Activated T-helper 2 cell treated with anti-CD3 and anti-CD28 coated beads, Interferon-gamma antibody, Interleukin-2, Interleukin-4, amounts not matched to agents 10 μg/mL and 5 μg/mL and 100 μg/mL, durations not matched to agents 14 hours and 24 hours and 36 hours (primary cell): ENCODE data around the gene FAM240B. TPM values are rescaled to one million over a fixed set of nuclear protein-coding genes. Genes with fewer than 3 reads are reported as not detected.

Experiments
- DNase-seq: peaks from one replicate; pipeline ENCODE4 v3.0.0; 2021; ENCODE audit warnings: low spot score
- H3K27ac Mint-ChIP-seq: one replicate; pipeline ENCODE4 v1.8.0; 2021; ENCODE audit warnings: mixed read lengths
- H3K27me3 Mint-ChIP-seq: one replicate; pipeline ENCODE4 v1.8.0; 2021; ENCODE audit warnings: low read depth, mixed read lengths
- H3K36me3 Mint-ChIP-seq: one replicate; pipeline ENCODE4 v1.8.0; 2021; ENCODE audit warnings: low read depth, mixed read lengths
- H3K4me1 Mint-ChIP-seq: one replicate; pipeline ENCODE4 v1.8.0; 2021; ENCODE audit warnings: low read depth, mixed read lengths
- H3K4me3 Mint-ChIP-seq: one replicate; pipeline ENCODE4 v1.8.0; 2021; ENCODE audit warnings: low read depth, mild to moderate bottlenecking, moderate library complexity, mixed read lengths
- H3K9me3 Mint-ChIP-seq: one replicate; pipeline ENCODE4 v1.8.0; 2021; ENCODE audit warnings: mixed read lengths
- intact Hi-C: fragments of 100-400 bp; cut with micrococcal nuclease; formaldehyde crosslinking; loops from one replicate; pipeline ENCODE4 v1.15.1; 2023
- total RNA-seq: library from RNA; stranded (reverse); gene quantifications from 2 replicates; pipeline ENCODE4 v1.2.3, GENCODE V29; 2022

The FAM240B gene
- total RNA-seq, 1 donor from 2014 or later, result not detected

DNA sequence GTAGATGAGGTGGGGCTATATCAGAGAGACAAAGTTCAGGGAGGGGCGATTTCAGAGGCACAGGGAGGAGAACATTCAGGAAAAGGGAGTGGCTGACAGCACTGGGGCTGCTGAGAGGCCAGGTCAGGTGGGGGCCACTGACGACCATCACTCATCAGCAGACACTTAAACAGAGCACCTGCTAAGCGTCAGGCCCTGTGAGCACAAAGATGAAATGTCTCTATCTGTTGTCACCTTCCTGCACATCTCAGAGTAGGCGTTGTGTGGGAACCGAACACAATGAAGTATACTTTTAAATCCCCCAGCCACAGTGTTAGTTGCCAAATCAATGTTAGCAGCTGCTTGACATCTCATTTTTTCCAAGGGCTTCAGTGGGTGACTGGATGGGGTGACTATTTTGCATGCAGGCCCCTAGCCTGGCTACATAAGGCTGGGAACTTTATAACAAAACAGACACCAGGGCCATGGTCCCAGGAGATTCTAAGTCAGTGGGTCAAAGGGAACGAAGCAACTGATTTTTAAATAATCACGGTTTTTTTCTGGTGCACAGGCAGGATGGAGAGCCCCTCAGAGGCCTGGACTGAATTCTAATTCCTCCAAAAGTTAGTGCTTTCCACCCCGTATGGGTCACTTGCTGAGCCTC lies 68.4 kb downstream of the FAM240B start:
- Mint-ChIP-seq H3K36me3 (no peaks in the 10 kb centered on the region), H3K9me3 (no peaks in the 10 kb centered on the region), H3K4me1 (no peaks in the 10 kb centered on the region), H3K27ac (no peak overlapping the region), H3K4me3 (no peak overlapping the region), H3K27me3 (peaks cover 9% of the 10 kb centered on the region)
- DNase-seq, result no peak
- intact Hi-C loops, result no loop called here

DNA sequence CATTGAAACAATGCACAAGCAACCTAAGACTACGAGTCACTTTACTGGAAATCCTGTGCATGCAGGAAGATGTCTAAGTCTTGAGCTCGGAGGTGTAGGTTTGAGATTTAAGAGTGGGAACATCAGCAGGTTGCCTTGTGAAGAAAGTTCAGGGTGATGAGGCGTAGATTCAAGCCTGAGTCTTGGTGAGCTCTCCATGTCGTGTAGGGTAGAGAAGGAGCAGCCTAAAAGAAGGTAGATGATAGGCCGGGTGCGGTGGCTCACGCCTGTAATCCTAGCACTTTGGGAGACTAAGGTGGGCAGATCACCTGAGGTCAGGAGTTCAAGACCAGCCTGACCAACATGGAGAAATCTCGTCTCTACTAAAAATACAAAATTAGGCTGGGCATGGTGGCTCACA lies 69.4 kb downstream of the FAM240B start:
- Mint-ChIP-seq H3K27me3 (peaks cover 6% of the 10 kb centered on the region), H3K4me1 (no peaks in the 10 kb centered on the region), H3K9me3 (no peaks in the 10 kb centered on the region), H3K27ac (no peak overlapping the region), H3K36me3 (no peaks in the 10 kb centered on the region), H3K4me3 (no peak overlapping the region)
- no peak for DNase-seq
- intact Hi-C loops, result no loop called here

DNA sequence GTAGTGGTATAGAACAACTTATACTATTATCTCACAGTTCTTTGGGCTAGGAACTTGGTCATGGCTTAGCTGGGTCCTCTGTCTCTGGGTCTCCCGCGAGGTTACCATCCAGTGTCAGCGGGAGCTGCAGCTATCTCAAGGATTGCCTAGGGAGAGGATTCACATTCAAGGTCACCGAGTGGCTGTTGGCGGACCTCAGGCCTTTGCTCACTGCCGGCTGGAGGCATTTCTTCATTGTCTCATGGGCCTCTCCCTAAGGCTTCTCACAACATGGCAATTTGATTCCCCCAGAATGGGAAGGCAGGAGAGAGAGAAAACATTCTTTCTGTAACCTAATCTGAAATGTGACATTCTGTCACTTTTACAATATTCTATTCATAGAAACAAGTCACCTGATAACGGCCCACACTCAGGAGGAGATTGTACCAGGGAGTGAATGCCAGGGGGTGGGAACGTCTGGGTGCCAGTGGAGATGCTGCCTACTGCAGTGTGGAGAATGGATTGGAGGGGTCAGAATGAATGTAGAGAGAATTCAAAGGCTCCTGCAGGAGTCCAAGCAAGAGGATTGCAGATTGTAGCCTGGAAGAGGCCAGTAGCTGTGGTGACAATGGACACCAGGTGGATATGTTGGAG lies 70.1 kb downstream of the FAM240B start:
- Mint-ChIP-seq H3K27ac (no peak overlapping the region), H3K4me3 (no peak overlapping the region), H3K9me3 (no peaks in the 10 kb centered on the region), H3K36me3 (no peaks in the 10 kb centered on the region), H3K27me3 (peaks cover 6% of the 10 kb centered on the region), H3K4me1 (no peaks in the 10 kb centered on the region)
- no peak for DNase-seq
- intact Hi-C loops, result no loop called here

DNA sequence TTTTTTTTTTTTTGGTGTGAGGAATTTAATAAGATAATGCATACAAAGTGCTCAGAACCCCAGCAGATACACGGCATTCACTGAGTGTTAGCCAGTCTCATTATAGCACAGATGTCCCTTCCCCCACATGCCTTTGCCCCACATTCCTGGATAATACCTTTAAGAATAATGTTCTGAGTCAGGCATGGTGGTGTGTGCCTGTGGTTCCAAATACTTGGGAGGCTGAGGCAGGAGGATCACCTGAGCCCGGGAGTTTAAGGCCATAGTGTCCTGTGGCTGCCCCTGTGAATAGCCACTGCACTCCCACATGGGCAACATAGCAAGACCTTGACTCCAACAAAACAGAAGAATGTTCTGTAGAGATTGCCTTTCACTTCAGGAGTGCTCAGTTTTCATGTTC lies 75.3 kb downstream of the FAM240B start:
- H3K36me3 Mint-ChIP-seq, result no peaks in the 10 kb centered on the region
- H3K27ac Mint-ChIP-seq, result no peak overlapping the region
- no peaks in the 10 kb centered on the region for H3K9me3 Mint-ChIP-seq
- H3K4me3 Mint-ChIP-seq, result no peak overlapping the region
- peaks cover 3% of the 10 kb centered on the region for H3K27me3 Mint-ChIP-seq
- DNase-seq, result no peak
- no peaks in the 10 kb centered on the region for H3K4me1 Mint-ChIP-seq
- intact Hi-C loops, result no loop called here

Other genes starting within 250 kb of the FAM240B start
- 2.7 and 3.9 TPM in 2 replicates for gene ANKRD18A, start 99.5 kb downstream of the FAM240B start, total RNA-seq